Stimulated activated CD8-positive, alpha-beta memory T cell treated with anti-CD3 and anti-CD28 coated beads, Interleukin-15, amount 100 ng/mL, for 48 hours (primary cell): Measurements from ENCODE around the gene INSM2.

ENCODE experiments used
- DNase-seq, 2 donors: peaks; one replicate each; pipeline ENCODE4 v3.0.0-alpha.2; 2020; ENCODE audit warnings: low read depth in 2 of 2

Gene INSM2

DNA sequence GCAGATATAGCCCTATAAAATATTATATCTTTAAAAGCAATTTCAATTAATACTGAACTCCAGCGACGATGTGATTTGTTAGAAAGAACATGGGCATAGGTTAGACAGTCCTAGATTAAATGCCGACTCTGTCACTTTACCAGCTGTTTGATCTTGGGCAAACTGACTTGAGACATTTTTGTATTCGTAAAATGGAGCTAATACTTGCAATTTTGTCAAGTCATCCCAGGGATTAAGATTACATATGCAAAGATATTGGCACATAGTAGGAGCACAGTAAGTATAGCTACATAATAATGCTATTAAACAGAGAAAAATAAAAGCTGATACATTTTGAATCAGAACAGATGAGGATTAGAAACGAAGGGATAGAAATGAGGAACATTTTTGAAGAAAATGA is 9.0 kb downstream of the INSM2 start:
- no peak for DNase-seq

DNA sequence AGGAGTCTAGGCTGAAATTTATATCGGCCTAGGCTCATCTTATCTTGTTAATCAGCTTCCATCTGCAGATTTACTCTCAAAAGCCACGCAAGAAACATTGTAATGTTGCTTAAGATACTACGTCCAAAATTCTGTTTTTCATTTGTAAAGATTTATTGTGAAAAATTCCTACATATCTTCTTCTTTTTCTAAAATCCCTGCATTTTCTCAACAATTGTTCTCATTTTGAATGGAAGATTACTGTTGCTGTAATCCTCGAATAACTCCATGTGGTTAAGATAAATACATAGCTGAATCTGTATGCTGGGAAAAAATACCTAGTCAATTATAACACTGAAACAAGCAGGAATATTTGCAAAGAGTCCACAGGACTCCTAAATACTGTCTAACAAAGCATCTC is 15.6 kb downstream of the INSM2 start:
- DNase-seq, result no peak

DNA sequence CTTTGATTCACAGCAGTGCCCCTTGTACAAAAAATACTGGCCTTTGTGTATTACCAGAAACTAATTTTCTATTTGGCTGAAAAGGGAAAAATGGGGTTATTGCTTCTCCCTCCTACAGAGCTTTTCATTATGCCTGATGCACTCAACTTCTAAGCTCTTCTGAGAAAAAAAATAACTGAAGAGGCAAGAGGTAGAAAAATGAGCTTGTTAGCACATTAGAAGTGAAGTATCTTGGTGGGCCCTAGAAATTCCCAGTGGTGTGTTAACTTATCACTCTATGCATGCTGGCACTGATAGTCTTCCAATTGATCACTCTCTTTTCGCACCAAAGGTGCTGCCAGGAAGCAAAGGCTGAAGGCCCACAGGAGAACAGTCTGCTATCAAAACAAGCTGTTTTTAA is 17.1 kb downstream of the INSM2 start:
- no peak for DNase-seq

GRCh38 chr14:35553808-35554207 is 19.8 kb downstream of the INSM2 start:
- DNase-seq, result no peak

GRCh38 chr14:35556548-35556947 is 22.6 kb downstream of the INSM2 start:
- no peak for DNase-seq

GRCh38 chr14:35557221-35557747 is 23.3 kb downstream of the INSM2 start:
- no peak for DNase-seq

DNA sequence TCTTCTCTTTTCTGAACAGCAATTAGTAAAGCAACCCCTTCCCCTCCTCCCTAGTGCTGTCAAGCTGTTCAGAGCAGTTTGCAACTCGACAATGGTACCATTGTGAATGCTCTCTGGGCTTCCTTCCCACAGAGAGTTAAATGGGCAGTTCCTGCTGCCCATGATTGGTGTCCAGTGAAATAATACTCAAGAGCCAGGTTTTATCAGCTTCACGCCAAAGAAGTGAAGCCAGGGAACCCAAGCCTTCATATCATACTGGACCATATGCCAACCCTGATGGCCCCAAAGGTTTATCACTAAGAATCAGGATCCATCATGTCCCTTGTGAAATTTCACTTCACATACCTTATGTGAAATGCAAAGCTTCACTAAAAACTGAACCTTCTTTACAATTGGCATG is 24.7 kb downstream of the INSM2 start:
- no peak for DNase-seq

DNA sequence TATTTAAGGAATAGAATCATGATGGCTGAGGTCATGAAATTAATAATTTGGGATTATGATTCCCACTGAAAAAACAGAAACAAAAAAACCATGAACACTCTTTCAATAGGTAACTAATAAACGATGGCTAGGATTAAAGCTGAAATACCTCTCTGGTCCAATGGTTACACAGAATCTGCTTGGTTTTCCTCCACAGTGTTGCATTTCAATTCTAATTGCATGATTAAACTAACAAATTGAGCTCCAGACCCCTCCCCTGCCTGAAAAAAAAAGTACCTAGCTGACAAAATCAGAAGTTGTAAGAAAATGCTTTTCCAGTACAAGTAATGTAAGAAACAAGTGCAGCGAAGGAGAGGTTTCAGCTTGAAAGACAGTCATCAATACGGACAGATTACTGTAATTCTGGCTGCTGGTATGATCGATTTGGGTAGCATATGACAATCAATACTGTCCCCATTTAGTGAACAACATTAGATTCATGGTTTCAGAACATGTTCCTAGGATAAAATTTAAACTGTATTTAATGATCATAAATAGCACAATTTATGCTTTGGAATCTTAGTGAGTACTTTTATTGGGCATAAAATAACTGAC is 32.0 kb downstream of the INSM2 start:
- no peak for DNase-seq

- DNase-seq, result no peak
These were observed 37.6 kb downstream of the INSM2 start for GRCh38 chr14:35571598-35571997.

DNA sequence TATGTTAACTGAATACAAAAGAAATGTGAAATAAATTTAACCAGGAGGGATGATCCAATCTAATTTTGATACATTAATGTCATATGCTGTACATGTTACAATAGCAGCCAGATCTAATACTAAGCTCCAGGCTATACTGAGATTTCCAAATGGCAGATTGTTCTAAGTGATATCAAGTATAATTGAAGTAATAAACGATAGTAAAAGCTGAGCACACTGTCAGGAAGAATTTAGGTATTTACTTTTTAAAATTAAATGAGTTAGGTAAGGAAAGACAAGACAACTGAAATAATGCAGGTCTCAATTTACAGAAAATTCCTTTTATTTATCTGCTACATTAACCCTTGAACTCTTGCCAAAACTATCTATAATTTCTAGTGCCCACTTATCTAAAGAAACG is 39.9 kb downstream of the INSM2 start:
- no peak for DNase-seq

- no peak for DNase-seq
These were observed 42.3 kb downstream of the INSM2 start for GRCh38 chr14:35576260-35576659.

- no peak for DNase-seq
These were observed 42.9 kb downstream of the INSM2 start for GRCh38 chr14:35576856-35577255.

- no peak for DNase-seq
These were observed 44.2 kb downstream of the INSM2 start for GRCh38 chr14:35578135-35578534.

DNA sequence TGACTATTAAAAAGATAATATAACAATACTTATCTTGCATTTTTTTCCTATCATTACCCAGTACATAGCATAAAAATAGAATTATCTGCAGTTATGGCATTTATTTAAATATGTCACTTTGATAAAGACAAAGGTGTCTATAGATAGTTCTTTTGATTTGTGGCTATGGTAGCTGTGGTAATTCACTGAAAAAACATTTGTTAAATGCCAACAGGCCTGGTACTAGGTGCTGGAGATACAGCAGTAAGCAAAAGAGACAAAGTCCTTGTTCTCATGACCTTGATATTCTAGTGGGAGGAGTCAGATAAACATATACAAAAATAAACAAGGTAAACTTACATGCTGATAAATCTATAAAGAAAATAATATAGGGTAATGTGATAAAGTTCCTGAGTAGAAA is 44.7 kb downstream of the INSM2 start:
- DNase-seq, result no peak
